HepG2 (cell line): Measurements from ENCODE around the gene ENO3. TPM values are rescaled to one million over a fixed set of nuclear protein-coding genes. Genes with fewer than 3 reads are reported as not detected.

Source experiments
- ATAC-seq: fragments of 200-7000 bp; cut with Tn5 transposase; 3 replicates; pipeline ENCODE4 v1.9.1; 2020; ENCODE audit warnings: mild to moderate bottlenecking, moderate library complexity
- BruUV-seq: library from RNA; stranded (reverse); fragments of 400-500 nt; replicated peaks from 2 replicates; lab custom pipeline; 2021; lab: Mats Ljungman, UMichigan
- CTCF ChIA-PET: fragments of 300-600 bp; formaldehyde crosslinking; extraction: SDS; loops from one replicate; lab custom pipeline; 2021; ENCODE audit warnings: low total read pairs, inconsistent platforms, low intra/inter-chr PET ratio; lab: Yijun Ruan, JAX
- POLR2A ChIA-PET: fragments of 350-600 bp; sonication (Branson Sonifier 250); formaldehyde crosslinking; loops from one replicate; lab custom pipeline; 2020; ENCODE audit warnings: antibody characterized with exemption, inconsistent platforms; lab: Yijun Ruan, JAX
- DNase-seq: peaks from one replicate; pipeline ENCODE4 v3.0.0-alpha.2; 2015; ENCODE audit warnings: low spot score
- FAIRE-seq: peaks from 3 replicates; lab custom pipeline; 2011; peaks lifted over from hg19 to GRCh38; lab: Jason Lieb, UNC
- H2AFZ ChIP-seq: one replicate; pipeline ENCODE4 v1.6.1; 2011; ENCODE audit warnings: low read length, inconsistent platforms
- H3K27ac ChIP-seq: fragments of 300-600 bp; 3 replicates; pipeline ENCODE4 v1.8.0; 2011; ENCODE audit warnings: mixed run types, mild to moderate bottlenecking, mixed read lengths, low read length, inconsistent platforms; ENCODE audit not compliant: insufficient read depth; ENCODE audit errors: extremely low read length
- H3K27me3 ChIP-seq, 2 experiments: fragments of 200-600 bp in 1 of 2; 2 replicates in 1 of 2; 3 replicates in 1 of 2; pipeline versions ENCODE4 v1.6.0 to v1.8.0; 2011; ENCODE audit warnings: low read length in 2 of 2, mild to moderate bottlenecking in 2 of 2, moderate library complexity in 2 of 2, inconsistent platforms in 1 of 2; ENCODE audit not compliant: insufficient read depth in 2 of 2, control insufficient read depth in 1 of 2
- H3K36me3 ChIP-seq, 2 experiments: fragments of 200-600 bp in 1 of 2; replicated peaks in 1 of 2; 2 replicates in 1 of 2; 3 replicates in 1 of 2; pipeline versions ENCODE4 v1.5.1 to v1.8.0; 2011; ENCODE audit warnings: low read length in 2 of 2, inconsistent platforms in 1 of 2; ENCODE audit not compliant: insufficient read depth in 2 of 2, control insufficient read depth in 1 of 2
- H3K4me1 ChIP-seq: 2 replicates; pipeline ENCODE4 v1.5.1; 2012; ENCODE audit warnings: low read length, inconsistent platforms; ENCODE audit not compliant: insufficient read depth
- H3K4me2 ChIP-seq: 2 replicates; pipeline ENCODE4 v1.6.0; 2011; ENCODE audit warnings: low read depth, low read length, inconsistent platforms
- H3K4me3 ChIP-seq, 3 experiments: fragments of 200-600 bp in 1 of 3; sonication (generic), shearing (Covaris generic) in 1 of 3; replicated peaks in 1 of 3; 2 replicates each; pipeline ENCODE4 v1.5.1; 2011 to 2016; ENCODE audit warnings: low read length in 3 of 3, inconsistent platforms in 2 of 3, low read depth in 2 of 3, mild to moderate bottlenecking in 2 of 3, control low read depth in 1 of 3, mixed read lengths in 1 of 3; ENCODE audit not compliant: insufficient read depth in 1 of 3
- H3K79me2 ChIP-seq: one replicate; pipeline ENCODE4 v1.6.1; 2011; ENCODE audit warnings: low read length, inconsistent platforms; ENCODE audit not compliant: insufficient read depth
- H3K9ac ChIP-seq: 2 replicates; pipeline ENCODE4 v1.6.0; 2011; ENCODE audit warnings: mild to moderate bottlenecking, low read depth, low read length, inconsistent platforms; ENCODE audit not compliant: insufficient read depth
- H3K9me3 ChIP-seq: 2 replicates; pipeline ENCODE4 v1.5.1; 2012; ENCODE audit warnings: mild to moderate bottlenecking, low read length
- H4K20me1 ChIP-seq: 2 replicates; pipeline ENCODE4 v1.6.0; 2011; ENCODE audit warnings: inconsistent platforms, mild to moderate bottlenecking, low read length, moderate library complexity; ENCODE audit not compliant: insufficient read depth
- ELF3 ChIP-seq: IDR thresholded peaks from 2 replicates; pipeline ENCODE4 v1.6.1; 2016; ENCODE audit warnings: missing genetic modification reagents, missing compliant biosample characterization
- FOXA3 ChIP-seq: IDR thresholded peaks from 2 replicates; pipeline ENCODE4 v1.6.1; 2016; ENCODE audit warnings: missing genetic modification reagents, missing compliant biosample characterization
- JDP2 ChIP-seq: sonication (generic); formaldehyde crosslinking; IDR thresholded peaks from 2 replicates; pipeline ENCODE4 v1.8.1; 2022; ENCODE audit warnings: missing genetic modification reagents, borderline replicate concordance
- ZNF235 ChIP-seq: sonication (generic); formaldehyde crosslinking; IDR thresholded peaks from 2 replicates; pipeline ENCODE4 v1.8.1; 2023; ENCODE audit warnings: mild to moderate bottlenecking, missing genetic modification reagents, borderline replicate concordance
- ZNF713 ChIP-seq: sonication (generic); formaldehyde crosslinking; IDR thresholded peaks from 2 replicates; pipeline ENCODE4 v1.4.0; 2020; ENCODE audit warnings: mild to moderate bottlenecking, missing genetic modification reagents
- WGBS: methylation state at CpG from one replicate; pipeline ENCODE4 v1.1.6; 2017; ENCODE audit warnings: low lambda C conversion rate; 5-methylcytosine and 5-hydroxymethylcytosine counted together
- in situ Hi-C: cut with HindIII; loops from 2 replicates; pipeline ENCODE4 v1.10.0; 2017; ENCODE audit warnings: low pct_unique_long_range_greater_than_20kb; ENCODE audit not compliant: extremely low pct_ligation_motif_present
- intact Hi-C: fragments of 100-400 bp; cut with micrococcal nuclease; formaldehyde crosslinking; loops from one replicate; pipeline ENCODE4 v1.10.0; 2022; ENCODE audit not compliant: unreplicated experiment
- polyA plus RNA-seq, 8 experiments: library from polyadenylated mRNA; depleted of rRNA in 3 of 8; stranded (reverse) in 7 of 8; unstranded in 1 of 8; fragments of >200 nt; fragmentation: Illumina TruSeq in 4 of 8; extraction: Trizol in 4 of 8; gene quantifications; 2 replicates each; pipeline versions ENCODE4 v1.2.1 to v1.2.3, GENCODE V29; 2011 to 2016; ENCODE audit warnings: low read depth in 4 of 8, missing spikeins in 1 of 8, mixed read lengths in 1 of 8; ENCODE audit not compliant: insufficient read depth in 1 of 8
- total RNA-seq, 5 experiments: library from RNA; depleted of rRNA; stranded (reverse); fragments of >200 nt; fragmentation: Illumina TruSeq; extraction: Trizol; gene quantifications; 2 replicates each; pipeline ENCODE4 v1.2.3, GENCODE V29; 2016; ENCODE audit warnings: low read depth in 1 of 5
- TF ChIP-seq, protein P1 (sequence below): sonication (generic); formaldehyde crosslinking; IDR thresholded peaks from 2 replicates; pipeline ENCODE4 v1.5.1; 2020; ENCODE audit warnings: missing genetic modification reagents, mild to moderate bottlenecking, borderline replicate concordance
- TF ChIP-seq, protein P2 (sequence below): sonication (generic); formaldehyde crosslinking; IDR thresholded peaks from 2 replicates; pipeline ENCODE4 v1.5.1; 2020; ENCODE audit warnings: missing genetic modification reagents, mild to moderate bottlenecking, borderline replicate concordance
- TF ChIP-seq, protein P3 (sequence below): sonication (generic); formaldehyde crosslinking; conservative IDR thresholded peaks from 2 replicates; pipeline ENCODE4 v1.5.0; 2020; ENCODE audit warnings: missing genetic modification reagents
- TF ChIP-seq, protein P4 (sequence below): sonication (generic); formaldehyde crosslinking; IDR thresholded peaks from 2 replicates; pipeline ENCODE4 v1.4.0; 2020; ENCODE audit warnings: missing genetic modification reagents, borderline replicate concordance
- TF ChIP-seq, protein P5 (sequence below): sonication (generic); formaldehyde crosslinking; IDR thresholded peaks from 2 replicates; pipeline ENCODE4 v1.4.0; 2020; ENCODE audit warnings: missing genetic modification reagents

ENO3 gene
- total and polyA plus RNA-seq, 2 of the 13 experiments (the other 11 are each of a cell fraction or from before 2014, with no cell fraction given) = 59.8 to 69.8 TPM

DNA sequence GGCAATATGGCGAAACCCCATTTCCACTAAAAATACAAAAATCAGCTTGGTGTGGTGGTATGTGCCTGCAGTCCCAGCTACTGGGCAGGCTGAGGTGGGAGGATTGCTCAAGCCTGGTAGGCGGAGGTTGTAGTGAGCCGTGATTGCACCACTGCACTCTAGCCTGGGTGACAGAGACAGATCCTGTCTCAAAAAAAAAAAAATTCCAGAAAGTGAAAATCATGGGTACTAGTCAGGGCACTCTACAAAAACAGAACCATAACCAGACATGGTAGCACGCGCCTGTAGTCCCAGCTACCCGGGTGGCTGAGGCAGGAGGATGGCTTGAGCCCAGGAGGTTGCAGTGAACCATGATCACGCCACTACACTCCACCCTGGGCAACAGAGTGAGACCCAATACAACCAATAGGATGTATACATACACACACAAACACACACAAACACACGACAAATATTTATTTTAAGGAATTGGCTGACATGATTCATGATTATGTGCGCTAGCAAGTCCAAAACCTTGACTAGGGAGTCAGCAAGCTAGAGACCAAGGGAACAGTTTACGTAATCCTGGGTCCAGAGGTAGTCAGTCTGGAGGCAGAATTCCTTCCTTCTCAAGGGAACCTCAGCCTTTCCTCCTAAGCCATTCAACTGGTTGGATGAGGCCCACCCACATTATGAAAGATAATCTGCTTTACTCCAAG is 30.4 kb upstream of the ENO3 start:
- in situ Hi-C loops = no loop called here
- TF ChIP-seq, protein P1, sequence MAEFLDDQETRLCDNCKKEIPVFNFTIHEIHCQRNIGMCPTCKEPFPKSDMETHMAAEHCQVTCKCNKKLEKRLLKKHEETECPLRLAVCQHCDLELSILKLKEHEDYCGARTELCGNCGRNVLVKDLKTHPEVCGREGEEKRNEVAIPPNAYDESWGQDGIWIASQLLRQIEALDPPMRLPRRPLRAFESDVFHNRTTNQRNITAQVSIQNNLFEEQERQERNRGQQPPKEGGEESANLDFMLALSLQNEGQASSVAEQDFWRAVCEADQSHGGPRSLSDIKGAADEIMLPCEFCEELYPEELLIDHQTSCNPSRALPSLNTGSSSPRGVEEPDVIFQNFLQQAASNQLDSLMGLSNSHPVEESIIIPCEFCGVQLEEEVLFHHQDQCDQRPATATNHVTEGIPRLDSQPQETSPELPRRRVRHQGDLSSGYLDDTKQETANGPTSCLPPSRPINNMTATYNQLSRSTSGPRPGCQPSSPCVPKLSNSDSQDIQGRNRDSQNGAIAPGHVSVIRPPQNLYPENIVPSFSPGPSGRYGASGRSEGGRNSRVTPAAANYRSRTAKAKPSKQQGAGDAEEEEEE (CRISPR knock-in tag) = no peak
- TF ChIP-seq, protein P2, sequence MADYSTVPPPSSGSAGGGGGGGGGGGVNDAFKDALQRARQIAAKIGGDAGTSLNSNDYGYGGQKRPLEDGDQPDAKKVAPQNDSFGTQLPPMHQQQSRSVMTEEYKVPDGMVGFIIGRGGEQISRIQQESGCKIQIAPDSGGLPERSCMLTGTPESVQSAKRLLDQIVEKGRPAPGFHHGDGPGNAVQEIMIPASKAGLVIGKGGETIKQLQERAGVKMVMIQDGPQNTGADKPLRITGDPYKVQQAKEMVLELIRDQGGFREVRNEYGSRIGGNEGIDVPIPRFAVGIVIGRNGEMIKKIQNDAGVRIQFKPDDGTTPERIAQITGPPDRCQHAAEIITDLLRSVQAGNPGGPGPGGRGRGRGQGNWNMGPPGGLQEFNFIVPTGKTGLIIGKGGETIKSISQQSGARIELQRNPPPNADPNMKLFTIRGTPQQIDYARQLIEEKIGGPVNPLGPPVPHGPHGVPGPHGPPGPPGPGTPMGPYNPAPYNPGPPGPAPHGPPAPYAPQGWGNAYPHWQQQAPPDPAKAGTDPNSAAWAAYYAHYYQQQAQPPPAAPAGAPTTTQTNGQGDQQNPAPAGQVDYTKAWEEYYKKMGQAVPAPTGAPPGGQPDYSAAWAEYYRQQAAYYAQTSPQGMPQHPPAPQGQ = no peak
- TF ChIP-seq JDP2 (CRISPR knock-in tag) (no peak), ZNF235 (CRISPR knock-in tag) (no peak), ZNF713 (CRISPR knock-in tag) (no peak), FOXA3 (CRISPR knock-in tag) (0 out of 2 replicates have a peak, but pooled peaks have one; percentile 16), ELF3 (no peak)
- TF ChIP-seq, protein P3, sequence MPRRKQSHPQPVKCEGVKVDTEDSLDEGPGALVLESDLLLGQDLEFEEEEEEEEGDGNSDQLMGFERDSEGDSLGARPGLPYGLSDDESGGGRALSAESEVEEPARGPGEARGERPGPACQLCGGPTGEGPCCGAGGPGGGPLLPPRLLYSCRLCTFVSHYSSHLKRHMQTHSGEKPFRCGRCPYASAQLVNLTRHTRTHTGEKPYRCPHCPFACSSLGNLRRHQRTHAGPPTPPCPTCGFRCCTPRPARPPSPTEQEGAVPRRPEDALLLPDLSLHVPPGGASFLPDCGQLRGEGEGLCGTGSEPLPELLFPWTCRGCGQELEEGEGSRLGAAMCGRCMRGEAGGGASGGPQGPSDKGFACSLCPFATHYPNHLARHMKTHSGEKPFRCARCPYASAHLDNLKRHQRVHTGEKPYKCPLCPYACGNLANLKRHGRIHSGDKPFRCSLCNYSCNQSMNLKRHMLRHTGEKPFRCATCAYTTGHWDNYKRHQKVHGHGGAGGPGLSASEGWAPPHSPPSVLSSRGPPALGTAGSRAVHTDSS (CRISPR knock-in tag) = no peak
- TF ChIP-seq, protein P4, sequence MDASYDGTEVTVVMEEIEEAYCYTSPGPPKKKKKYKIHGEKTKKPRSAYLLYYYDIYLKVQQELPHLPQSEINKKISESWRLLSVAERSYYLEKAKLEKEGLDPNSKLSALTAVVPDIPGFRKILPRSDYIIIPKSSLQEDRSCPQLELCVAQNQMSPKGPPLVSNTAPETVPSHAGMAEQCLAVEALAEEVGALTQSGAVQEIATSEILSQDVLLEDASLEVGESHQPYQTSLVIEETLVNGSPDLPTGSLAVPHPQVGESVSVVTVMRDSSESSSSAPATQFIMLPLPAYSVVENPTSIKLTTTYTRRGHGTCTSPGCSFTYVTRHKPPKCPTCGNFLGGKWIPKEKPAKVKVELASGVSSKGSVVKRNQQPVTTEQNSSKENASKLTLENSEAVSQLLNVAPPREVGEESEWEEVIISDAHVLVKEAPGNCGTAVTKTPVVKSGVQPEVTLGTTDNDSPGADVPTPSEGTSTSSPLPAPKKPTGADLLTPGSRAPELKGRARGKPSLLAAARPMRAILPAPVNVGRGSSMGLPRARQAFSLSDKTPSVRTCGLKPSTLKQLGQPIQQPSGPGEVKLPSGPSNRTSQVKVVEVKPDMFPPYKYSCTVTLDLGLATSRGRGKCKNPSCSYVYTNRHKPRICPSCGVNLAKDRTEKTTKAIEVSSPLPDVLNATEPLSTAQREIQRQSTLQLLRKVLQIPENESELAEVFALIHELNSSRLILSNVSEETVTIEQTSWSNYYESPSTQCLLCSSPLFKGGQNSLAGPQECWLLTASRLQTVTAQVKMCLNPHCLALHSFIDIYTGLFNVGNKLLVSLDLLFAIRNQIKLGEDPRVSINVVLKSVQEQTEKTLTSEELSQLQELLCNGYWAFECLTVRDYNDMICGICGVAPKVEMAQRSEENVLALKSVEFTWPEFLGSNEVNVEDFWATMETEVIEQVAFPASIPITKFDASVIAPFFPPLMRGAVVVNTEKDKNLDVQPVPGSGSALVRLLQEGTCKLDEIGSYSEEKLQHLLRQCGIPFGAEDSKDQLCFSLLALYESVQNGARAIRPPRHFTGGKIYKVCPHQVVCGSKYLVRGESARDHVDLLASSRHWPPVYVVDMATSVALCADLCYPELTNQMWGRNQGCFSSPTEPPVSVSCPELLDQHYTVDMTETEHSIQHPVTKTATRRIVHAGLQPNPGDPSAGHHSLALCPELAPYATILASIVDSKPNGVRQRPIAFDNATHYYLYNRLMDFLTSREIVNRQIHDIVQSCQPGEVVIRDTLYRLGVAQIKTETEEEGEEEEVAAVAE (CRISPR knock-in tag) = no peak
- TF ChIP-seq, protein P5, sequence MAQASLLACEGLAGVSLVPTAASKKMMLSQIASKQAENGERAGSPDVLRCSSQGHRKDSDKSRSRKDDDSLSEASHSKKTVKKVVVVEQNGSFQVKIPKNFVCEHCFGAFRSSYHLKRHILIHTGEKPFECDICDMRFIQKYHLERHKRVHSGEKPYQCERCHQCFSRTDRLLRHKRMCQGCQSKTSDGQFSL (CRISPR knock-in tag) = no peak

More for the DNA sequence above, 30.4 kb upstream of the ENO3 start:
- Histone ChIP-seq H3K36me3 (no peaks in the 10 kb centered on the region), H3K9ac (no peak overlapping the region), H3K4me3 (peak overlapping the region; percentile 14 to 57 (median 26)), H3K9me3 (no peaks in the 10 kb centered on the region), H2AFZ (no peak overlapping the region), H3K79me2 (no peaks in the 10 kb centered on the region), H3K4me2 (peak overlapping the region; percentile 75), H3K4me1 (peaks cover 22% of the 10 kb centered on the region), H4K20me1 (no peaks in the 10 kb centered on the region), H3K27ac (peak overlapping the region; percentile 53), H3K27me3 (no peaks in the 10 kb centered on the region)
- DNase-seq (peak; percentile 65), FAIRE-seq (peak; percentile 99), ATAC-seq (peak; percentile 95)
- POLR2A ChIA-PET = interaction anchor here (0.6 to 3.0 kb wide), 14 partner anchors 8 to 216 kb away, joined by 3 to 35 read pairs (median 5); partner anchors contain the start of genes ENO3, INCA1, PELP1 and PFN1
- intact Hi-C loops = no loop called here
- no TSS peak for BruUV-seq
- WGBS = 4% methylated on average over 10 of the region's 10 CpGs
- CTCF ChIA-PET = no interaction called here
